Mesendoderm (in vitro differentiated cells): ENCODE measurements around the gene RDX.
A peak's percentile ranks its signal among the peaks of the same experiment; 100 is the strongest.

Experiments used
- DNase-seq: peaks from one replicate; pipeline ENCODE4 v3.0.0; 2013
- H2AK5ac ChIP-seq: 2 replicates; pipeline ENCODE4 v1.6.1; 2013; ENCODE audit warnings: low read length, inconsistent platforms
- H2BK120ac ChIP-seq: 2 replicates; pipeline ENCODE4 v1.6.1; 2013; ENCODE audit warnings: low read depth, mild to moderate bottlenecking, low read length, moderate library complexity, mixed read lengths
- H2BK15ac ChIP-seq: replicated peaks from 2 replicates; pipeline ENCODE4 v1.6.1; 2013; ENCODE audit warnings: low read depth, mild to moderate bottlenecking, moderate library complexity
- H2BK5ac ChIP-seq: 2 replicates; pipeline ENCODE4 v1.6.1; 2013; ENCODE audit warnings: low read length, inconsistent platforms
- H3K18ac ChIP-seq: 2 replicates; pipeline ENCODE4 v1.6.1; 2013; ENCODE audit warnings: mild to moderate bottlenecking, low read length, mixed read lengths
- H3K23ac ChIP-seq: one replicate; pipeline ENCODE4 v1.6.1; 2013; ENCODE audit warnings: low read length
- H3K27ac ChIP-seq: 2 replicates; pipeline ENCODE4 v1.5.1; 2013; ENCODE audit warnings: low read depth, mild to moderate bottlenecking, inconsistent platforms, low read length, moderate library complexity
- H3K27me3 ChIP-seq: 2 replicates; pipeline ENCODE4 v1.6.1; 2013; ENCODE audit warnings: low read length, control low read depth, mild to moderate bottlenecking, inconsistent platforms; ENCODE audit not compliant: insufficient read depth, poor library complexity
- H3K36me3 ChIP-seq: 2 replicates; pipeline ENCODE4 v1.6.1; 2013; ENCODE audit warnings: low read length, inconsistent platforms; ENCODE audit not compliant: control insufficient read depth, insufficient read depth
- H3K4ac ChIP-seq: one replicate; pipeline ENCODE4 v1.6.1; 2013; ENCODE audit warnings: low read depth, mild to moderate bottlenecking, low read length, moderate library complexity
- H3K4me1 ChIP-seq: 2 replicates; pipeline ENCODE4 v1.6.1; 2013; ENCODE audit warnings: low read depth, low read length, inconsistent platforms; ENCODE audit not compliant: control insufficient read depth
- H3K4me2 ChIP-seq: 2 replicates; pipeline ENCODE4 v1.6.1; 2013; ENCODE audit warnings: low read length
- H3K4me3 ChIP-seq: 2 replicates; pipeline ENCODE4 v1.5.1; 2013; ENCODE audit warnings: mild to moderate bottlenecking, low read length
- H3K56ac ChIP-seq: one replicate; pipeline ENCODE4 v1.6.1; 2013; ENCODE audit warnings: low read length
- H3K79me1 ChIP-seq: 2 replicates; pipeline ENCODE4 v1.6.1; 2013; ENCODE audit warnings: low read length, inconsistent platforms
- H3K79me2 ChIP-seq: 2 replicates; pipeline ENCODE4 v1.6.1; 2013; ENCODE audit warnings: mild to moderate bottlenecking, low read length; ENCODE audit not compliant: control insufficient read depth, insufficient read depth
- H3K9ac ChIP-seq: 2 replicates; pipeline ENCODE4 v1.6.1; 2013; ENCODE audit warnings: low read length, inconsistent platforms
- H4K5ac ChIP-seq: one replicate; pipeline ENCODE4 v1.6.1; 2013; ENCODE audit warnings: low read length
- H4K8ac ChIP-seq: one replicate; pipeline ENCODE4 v1.6.1; 2013; ENCODE audit warnings: low read depth, mild to moderate bottlenecking, control low read depth, low read length, moderate library complexity
- WGBS: extraction: QIAGEN DNeasy Blood & Tissue Kit; methylation state at CpG from one replicate; pipeline ENCODE4 v1.1.7; 2013; ENCODE audit warnings: low lambda C conversion rate, missing lambda C conversion rate; ENCODE audit not compliant: insufficient coverage; ENCODE audit errors: extremely low coverage; 5-methylcytosine and 5-hydroxymethylcytosine counted together

The RDX gene

GRCh38 chr11:110130642-110131238 lies 165.7 kb downstream of the RDX start:
- Histone ChIP-seq H3K18ac (no peak overlapping the region), H3K23ac (no peak overlapping the region), H3K36me3 (no peaks in the 10 kb centered on the region), H4K8ac (no peak overlapping the region), H2BK120ac (no peak overlapping the region), H3K4ac (no peak overlapping the region), H3K79me2 (no peaks in the 10 kb centered on the region), H3K79me1 (no peaks in the 10 kb centered on the region), H4K5ac (no peak overlapping the region), H3K9ac (no peak overlapping the region), H3K4me3 (no peak overlapping the region), H3K27ac (no peak overlapping the region), H2BK15ac (no peak overlapping the region), H2BK5ac (no peak overlapping the region), H3K56ac (no peak overlapping the region), H2AK5ac (no peak overlapping the region), H3K27me3 (no peaks in the 10 kb centered on the region), H3K4me1 (peaks cover 4% of the 10 kb centered on the region), H3K4me2 (no peak overlapping the region)
- peak; percentile 82 for DNase-seq
- WGBS: no CpG with 5 or more reads among the region's 10 CpGs

- DNase-seq: peak; percentile 94
- H3K4me2 ChIP-seq: no peak overlapping the region
- peaks cover 2% of the 10 kb centered on the region for H3K79me1 ChIP-seq
- H3K4me1 ChIP-seq: peaks cover 4% of the 10 kb centered on the region
- H3K18ac ChIP-seq: no peak overlapping the region
- H3K4me3 ChIP-seq: no peak overlapping the region
- no peak overlapping the region for H2BK120ac ChIP-seq
- H3K9ac ChIP-seq: no peak overlapping the region
- no peak overlapping the region for H3K4ac ChIP-seq
- H3K23ac ChIP-seq: no peak overlapping the region
- no peak overlapping the region for H2AK5ac ChIP-seq
- no peak overlapping the region for H3K56ac ChIP-seq
- WGBS: no CpG with 5 or more reads among the region's 2 CpGs
- no peaks in the 10 kb centered on the region for H3K27me3 ChIP-seq
- H2BK5ac ChIP-seq: no peak overlapping the region
- no peaks in the 10 kb centered on the region for H3K79me2 ChIP-seq
- H4K8ac ChIP-seq: no peak overlapping the region
- H3K36me3 ChIP-seq: no peaks in the 10 kb centered on the region
- H2BK15ac ChIP-seq: no peak overlapping the region
- no peak overlapping the region for H3K27ac ChIP-seq
- no peak overlapping the region for H4K5ac ChIP-seq
Measured at GRCh38 chr11:110128161-110128560, 168.3 kb downstream of the RDX start.

- H3K4me2 ChIP-seq: no peak overlapping the region
- no peak overlapping the region for H3K23ac ChIP-seq
- H2BK120ac ChIP-seq: no peak overlapping the region
- H2BK5ac ChIP-seq: no peak overlapping the region
- H4K8ac ChIP-seq: no peak overlapping the region
- DNase-seq: peak; percentile 54
- H3K56ac ChIP-seq: no peak overlapping the region
- peaks cover 4% of the 10 kb centered on the region for H3K4me1 ChIP-seq
- peaks cover 2% of the 10 kb centered on the region for H3K79me1 ChIP-seq
- peak overlapping the region; percentile 85 for H2BK15ac ChIP-seq
- H3K4me3 ChIP-seq: no peak overlapping the region
- H3K79me2 ChIP-seq: no peaks in the 10 kb centered on the region
- H3K27ac ChIP-seq: no peak overlapping the region
- H3K36me3 ChIP-seq: no peaks in the 10 kb centered on the region
- no peaks in the 10 kb centered on the region for H3K27me3 ChIP-seq
- H3K18ac ChIP-seq: no peak overlapping the region
- H3K9ac ChIP-seq: no peak overlapping the region
- no peak overlapping the region for H3K4ac ChIP-seq
- no peak overlapping the region for H2AK5ac ChIP-seq
- H4K5ac ChIP-seq: no peak overlapping the region
- no CpG with 5 or more reads among the region's 4 CpGs for WGBS
Measured at GRCh38 chr11:110126936-110127335, 169.5 kb downstream of the RDX start.

GRCh38 chr11:110125632-110126031 lies 170.8 kb downstream of the RDX start:
- Histone ChIP-seq H3K79me1 (peaks cover 2% of the 10 kb centered on the region), H3K23ac (no peak overlapping the region), H2BK120ac (no peak overlapping the region), H2AK5ac (no peak overlapping the region), H3K4ac (no peak overlapping the region), H3K4me2 (no peak overlapping the region), H2BK5ac (no peak overlapping the region), H3K18ac (no peak overlapping the region), H2BK15ac (no peak overlapping the region), H3K4me3 (no peak overlapping the region), H4K8ac (no peak overlapping the region), H3K56ac (no peak overlapping the region), H3K4me1 (peaks cover 2% of the 10 kb centered on the region), H3K27ac (no peak overlapping the region), H3K36me3 (no peaks in the 10 kb centered on the region), H3K9ac (no peak overlapping the region), H3K27me3 (no peaks in the 10 kb centered on the region), H3K79me2 (no peaks in the 10 kb centered on the region), H4K5ac (no peak overlapping the region)
- no CpG with 5 or more reads among the region's 4 CpGs for WGBS
- peak; percentile 54 for DNase-seq
